ENCODE measurements around the gene DNAJC28.
"Not testable (repeated sequence)": the region's sequence is repeated elsewhere in the genome, so short reads cannot be mapped to it uniquely, and the experiment has no call there.

Gene DNAJC28

GRCh38 chr21:33480481-33481103, 10.9 kb downstream of the DNAJC28 start:
- DNase-seq, result no peak

DNA sequence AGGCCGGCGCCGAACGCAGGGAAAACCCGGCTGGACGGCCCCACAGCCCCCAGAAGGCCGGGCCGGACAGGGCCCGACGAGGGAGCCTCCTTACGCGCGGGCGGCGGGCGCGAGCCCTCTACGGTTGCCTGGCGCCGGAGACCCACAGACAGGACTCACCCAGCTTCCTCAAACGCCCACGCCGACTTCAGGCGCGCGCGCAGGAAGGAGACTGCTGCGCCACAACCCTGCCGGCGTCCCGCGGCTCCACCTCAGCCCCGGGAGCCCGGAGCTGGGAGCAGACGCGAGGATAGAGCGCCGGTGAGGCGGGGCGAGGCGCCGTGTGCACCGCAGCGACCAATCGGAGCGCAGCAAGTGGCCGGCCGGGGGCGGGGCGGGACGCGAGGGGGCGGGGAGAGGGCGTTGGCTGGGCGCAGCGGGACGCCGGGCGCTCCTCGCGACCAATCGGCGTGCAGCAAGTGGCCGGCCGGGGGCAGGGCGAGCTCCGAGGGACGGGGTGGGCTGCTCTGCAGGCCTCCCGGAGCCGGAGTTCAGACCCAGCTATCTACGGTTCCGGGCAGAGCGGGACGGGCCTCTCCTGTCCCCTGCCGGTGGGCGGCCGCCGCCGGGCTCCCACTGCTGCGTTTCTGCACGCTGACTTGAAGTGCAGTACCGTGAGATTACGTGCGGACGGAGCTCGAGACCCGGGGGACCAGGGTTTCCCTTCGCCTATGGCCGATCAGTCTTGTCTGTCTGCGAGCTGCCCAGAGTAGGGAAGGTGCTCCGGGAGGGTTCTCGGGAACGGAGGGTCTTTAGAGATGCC, 11.6 kb downstream of the DNAJC28 start, which contains the start of gene TMEM50B:
Gene TMEM50B (minus strand): TSS at position 296 of the 802 bp plus-strand sequence. CDS start 11,089 bp downstream, outside the sequence.
- DNase-seq, result peak; percentile 93

GRCh38 chr21:33478935-33479678, 12.4 kb downstream of the DNAJC28 start:
- peak; percentile 41 for DNase-seq

- DNase-seq, result no peak
Measured at GRCh38 chr21:33478182-33478581, 13.3 kb downstream of the DNAJC28 start.

- no peak for DNase-seq
Measured at GRCh38 chr21:33477066-33477465, 14.4 kb downstream of the DNAJC28 start.

GRCh38 chr21:33473344-33473743, 18.2 kb downstream of the DNAJC28 start:
- DNase-seq, result no peak

GRCh38 chr21:33470701-33471100, 20.8 kb downstream of the DNAJC28 start:
- no peak for DNase-seq

- not testable (repeated sequence) for DNase-seq
Measured at GRCh38 chr21:33469183-33469582, 22.3 kb downstream of the DNAJC28 start.

- no peak for DNase-seq
Measured at GRCh38 chr21:33461538-33462250, 29.8 kb downstream of the DNAJC28 start.

DNA sequence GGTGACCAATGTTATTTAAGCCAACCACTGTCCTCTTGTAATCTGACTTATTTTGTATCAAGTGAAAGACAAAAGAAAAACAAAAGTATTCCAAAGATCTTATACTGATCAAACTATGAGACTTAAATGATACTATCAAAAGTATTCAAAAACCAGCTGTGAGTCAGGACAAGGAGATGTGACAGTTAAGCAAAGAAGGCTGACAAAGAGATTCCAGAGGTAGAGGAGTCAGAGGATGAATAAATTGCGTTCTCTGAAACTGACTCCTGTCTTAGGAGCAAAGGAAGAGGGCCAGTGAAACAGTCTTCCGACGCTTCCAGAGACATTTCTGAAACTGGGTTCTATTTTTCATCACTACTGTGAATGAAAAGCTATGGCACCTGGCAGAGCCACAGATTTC, 32.7 kb downstream of the DNAJC28 start:
- no peak for DNase-seq

- DNase-seq, result no peak
Measured at GRCh38 chr21:33455686-33456446, 35.6 kb downstream of the DNAJC28 start.

DNA sequence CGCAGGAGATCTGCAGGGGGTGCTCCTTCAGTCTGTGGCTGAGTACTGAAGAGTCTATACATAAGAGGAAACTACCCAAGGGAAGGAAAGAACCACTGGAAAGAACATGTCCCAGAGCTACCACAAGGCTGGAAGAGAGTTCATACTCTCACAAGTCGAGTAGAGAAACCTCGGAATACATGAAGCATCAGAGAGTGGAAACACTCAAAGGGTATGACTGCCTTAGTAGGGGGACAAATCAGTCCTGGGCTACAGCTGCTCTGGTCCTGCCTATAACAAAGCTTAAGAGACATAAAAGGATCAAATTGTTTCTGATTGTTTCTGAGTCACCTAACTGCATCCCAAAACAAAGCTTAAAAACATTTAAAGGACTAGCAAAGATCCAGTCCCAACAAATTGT, 39.2 kb downstream of the DNAJC28 start:
- DNase-seq, result no peak

GRCh38 chr21:33451634-33452071, 39.9 kb downstream of the DNAJC28 start:
- peak; percentile 5 for DNase-seq

DNA sequence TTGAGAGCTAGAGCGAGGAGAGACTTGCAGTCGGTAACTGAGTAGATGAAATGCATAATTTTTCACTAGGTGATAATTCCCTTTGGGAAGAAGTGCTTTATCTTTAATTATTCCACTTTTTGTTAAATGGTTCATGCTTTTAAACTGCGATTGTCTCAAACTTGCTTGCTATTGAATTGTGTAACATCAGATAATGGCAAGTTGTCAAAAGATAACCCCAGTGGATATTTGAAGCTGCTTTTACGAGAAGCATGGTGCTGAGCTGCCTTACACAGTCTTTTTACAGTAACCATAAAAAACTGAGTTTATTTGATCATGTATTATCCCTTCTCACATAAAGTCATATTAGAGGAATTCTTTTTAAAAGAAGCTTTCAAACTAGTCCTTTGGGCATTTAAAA, 41.9 kb downstream of the DNAJC28 start:
- no peak for DNase-seq

DNA sequence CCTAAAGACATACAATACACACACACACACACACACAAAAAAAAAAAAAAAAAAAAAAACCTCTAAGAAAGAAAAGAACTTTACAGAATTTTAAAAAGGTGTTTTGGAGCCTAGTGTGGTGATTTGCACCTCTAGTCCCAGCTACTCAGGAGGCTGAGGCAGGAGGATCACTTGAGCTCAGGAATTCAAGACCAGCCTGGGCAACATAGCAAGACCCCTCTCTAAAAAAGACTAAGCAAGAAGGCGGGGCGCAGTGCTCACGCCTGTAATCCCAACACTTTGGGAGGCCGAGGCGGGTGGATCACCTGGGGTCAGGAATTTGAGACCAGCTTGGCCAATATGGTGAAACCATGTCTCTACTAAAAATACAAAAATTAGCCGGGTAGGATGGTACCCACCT, 44.9 kb downstream of the DNAJC28 start:
- DNase-seq, result not testable (repeated sequence)

GRCh38 chr21:33444499-33444898, 47.0 kb downstream of the DNAJC28 start:
- no peak for DNase-seq

DNA sequence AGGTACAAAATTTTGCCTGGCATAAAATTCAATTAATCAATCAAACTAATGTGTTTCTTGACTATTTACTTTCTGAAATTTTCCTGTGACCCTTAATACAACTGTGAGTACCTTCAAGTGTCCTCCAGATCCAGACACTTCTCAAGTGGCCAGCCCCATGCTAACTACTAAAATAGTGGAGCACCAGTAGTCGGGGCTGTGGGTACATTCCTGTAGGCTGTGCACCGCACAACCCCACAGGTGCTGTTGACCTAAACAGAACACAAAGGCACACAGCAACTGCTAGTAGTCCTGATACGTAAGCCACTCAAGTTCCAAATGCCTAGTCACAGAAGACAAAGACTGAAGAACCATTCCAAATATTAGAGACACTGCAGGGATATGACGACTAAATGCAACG, 48.3 kb downstream of the DNAJC28 start:
- DNase-seq, result no peak

DNA sequence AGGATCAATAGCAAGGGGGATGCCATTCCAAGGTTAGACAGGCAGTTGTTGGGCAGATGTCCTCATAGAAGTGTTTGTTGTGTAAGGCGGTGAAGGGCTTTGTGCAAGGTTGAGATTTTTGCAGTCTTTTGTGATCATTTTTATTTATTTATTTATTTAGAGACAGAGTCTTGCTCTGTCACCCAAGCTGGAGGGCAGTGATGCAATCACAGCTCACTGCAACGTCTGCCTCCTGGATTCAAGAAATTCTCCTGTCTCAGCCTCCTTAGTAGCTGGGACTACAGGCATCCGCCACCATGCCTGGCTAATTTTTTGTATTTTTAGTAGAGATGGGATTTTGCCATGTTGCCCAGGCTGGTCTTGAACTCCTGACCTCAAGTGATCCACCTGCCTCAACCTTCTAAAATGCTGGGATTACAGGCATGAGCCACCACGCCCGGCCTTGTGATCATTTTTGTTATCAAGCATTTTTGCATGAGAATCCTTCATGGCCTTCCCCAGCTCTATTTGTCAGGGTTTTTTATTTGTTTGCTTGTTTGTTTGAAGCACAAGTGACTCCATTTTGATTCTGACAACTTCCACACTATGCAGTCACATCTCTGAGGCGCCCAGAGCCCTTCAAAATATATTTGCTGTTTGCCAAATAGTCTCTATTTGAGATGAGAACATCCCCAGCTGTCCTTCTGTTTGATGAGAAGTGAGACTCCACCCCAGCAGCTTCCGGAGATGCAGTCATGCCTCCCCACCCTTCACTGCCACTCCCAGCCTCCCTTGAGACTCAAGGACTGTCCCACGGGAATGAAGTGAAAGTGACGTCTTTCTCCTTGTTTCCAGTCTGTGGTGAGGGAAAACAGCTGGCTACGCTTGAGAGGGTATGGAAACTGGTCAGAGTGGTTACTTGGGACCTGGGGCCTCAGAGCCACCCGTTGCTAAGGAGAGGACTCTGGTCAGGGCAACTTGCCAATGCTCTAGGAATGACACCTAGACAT, 49.7 kb downstream of the DNAJC28 start:
- DNase-seq, result peak; percentile 76

Data from kidney glomerular epithelial cell (primary cell).